Lower leg skin (tissue), 4 donors: ENCODE results near the gene CHRND. TPM values are rescaled to one million over a fixed set of nuclear protein-coding genes. Genes with fewer than 3 reads are reported as not detected.

ENCODE experiments used
- DNase-seq, 2 donors: peaks; one replicate each; pipeline ENCODE4 v3.0.0-alpha.2; 2019; ENCODE audit warnings: low spot score in 2 of 2
- H3K4me3 ChIP-seq: fragments of 200-600 bp; sonication (generic); 2 replicates; pipeline ENCODE4 v1.5.1; 2017; ENCODE audit warnings: mild to moderate bottlenecking, low read depth; ENCODE audit not compliant: poor library complexity, severe bottlenecking
- POLR2A ChIP-seq, 2 donors: fragments of 450-650 bp; IDR thresholded peaks; one replicate each; pipeline ENCODE4 v1.6.1; 2016 to 2017; ENCODE audit warnings: antibody characterized with exemption in 2 of 2, mild to moderate bottlenecking in 1 of 2, moderate library complexity in 1 of 2
- WGBS, 2 donors: methylation state at CpG; one replicate each; pipeline ENCODE4 v1.1.5; 2018; 5-methylcytosine and 5-hydroxymethylcytosine counted together
- intact Hi-C: fragments of 100-400 bp; cut with DNase I; formaldehyde crosslinking; loops from one replicate; pipeline ENCODE4 v1.15.0; 2023; ENCODE audit warnings: low total_unique reads
- total RNA-seq, 4 donors: library from RNA; depleted of rRNA; stranded (reverse); fragments of >200 nt; gene quantifications; one replicate each; pipeline ENCODE4 v1.1.0, GENCODE V29; 2016
- TF ChIP-seq, protein P1 (sequence below), 3 donors: fragments of 450-650 bp; IDR thresholded peaks; one replicate each; pipeline ENCODE4 v1.5.1; 2016; ENCODE audit warnings: antibody characterized with exemption in 3 of 3, mild to moderate bottlenecking in 3 of 3, moderate library complexity in 2 of 3

The CHRND gene
- total RNA-seq, 4 donors from 2014 or later, result not detected

- 84 to 94% methylated on average over 11 to 12 of the region's 12 CpGs for WGBS, 2 donors
- no peak overlapping the region for H3K4me3 ChIP-seq
- intact Hi-C loops, result no loop called here
- TF ChIP-seq, protein P1, sequence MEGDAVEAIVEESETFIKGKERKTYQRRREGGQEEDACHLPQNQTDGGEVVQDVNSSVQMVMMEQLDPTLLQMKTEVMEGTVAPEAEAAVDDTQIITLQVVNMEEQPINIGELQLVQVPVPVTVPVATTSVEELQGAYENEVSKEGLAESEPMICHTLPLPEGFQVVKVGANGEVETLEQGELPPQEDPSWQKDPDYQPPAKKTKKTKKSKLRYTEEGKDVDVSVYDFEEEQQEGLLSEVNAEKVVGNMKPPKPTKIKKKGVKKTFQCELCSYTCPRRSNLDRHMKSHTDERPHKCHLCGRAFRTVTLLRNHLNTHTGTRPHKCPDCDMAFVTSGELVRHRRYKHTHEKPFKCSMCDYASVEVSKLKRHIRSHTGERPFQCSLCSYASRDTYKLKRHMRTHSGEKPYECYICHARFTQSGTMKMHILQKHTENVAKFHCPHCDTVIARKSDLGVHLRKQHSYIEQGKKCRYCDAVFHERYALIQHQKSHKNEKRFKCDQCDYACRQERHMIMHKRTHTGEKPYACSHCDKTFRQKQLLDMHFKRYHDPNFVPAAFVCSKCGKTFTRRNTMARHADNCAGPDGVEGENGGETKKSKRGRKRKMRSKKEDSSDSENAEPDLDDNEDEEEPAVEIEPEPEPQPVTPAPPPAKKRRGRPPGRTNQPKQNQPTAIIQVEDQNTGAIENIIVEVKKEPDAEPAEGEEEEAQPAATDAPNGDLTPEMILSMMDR (IDR thresholded peaks at IDR 0.05), result no peak
- no peak for TF ChIP-seq POLR2A (IDR thresholded peaks at IDR 0.05)
- DNase-seq, result no peak
These were observed 34.7 kb upstream of the CHRND start for GRCh38 chr2:232491139-232491780.

GRCh38 chr2:232492236-232492848 is 33.6 kb upstream of the CHRND start:
- intact Hi-C loops, result no loop called here
- no peak for TF ChIP-seq POLR2A (IDR thresholded peaks at IDR 0.05)

GRCh38 chr2:232492963-232493700 is 32.8 kb upstream of the CHRND start:
- 86% methylated on average over 18 to 23 of the region's 24 CpGs for WGBS, 2 donors
- intact Hi-C loops, result no loop called here
- H3K4me3 ChIP-seq, result no peak overlapping the region
- no peak for TF ChIP-seq POLR2A (IDR thresholded peaks at IDR 0.05)
- TF ChIP-seq, protein P1 (IDR thresholded peaks at IDR 0.05), result no peak
- no peak for DNase-seq

More at GRCh38 chr2:232492236-232492848, 33.6 kb upstream of the CHRND start:
- H3K4me3 ChIP-seq, result no peak overlapping the region
- WGBS, 2 donors, result 60 to 71% methylated on average over 8 of the region's 8 CpGs
- DNase-seq, result no peak

- 76 to 82% methylated on average over 10 of the region's 10 CpGs for WGBS, 2 donors
- TF ChIP-seq POLR2A (IDR thresholded peaks at IDR 0.05), result no peak
- TF ChIP-seq, protein P1 (IDR thresholded peaks at IDR 0.05), result no peak
- H3K4me3 ChIP-seq, result no peak overlapping the region
- intact Hi-C loops, result no loop called here
- no peak for DNase-seq
These were observed 32.1 kb upstream of the CHRND start for GRCh38 chr2:232493701-232494474.

- 82 to 89% methylated on average over 2 to 5 of the region's 5 CpGs for WGBS, 2 donors
- intact Hi-C loops, result no loop called here
- no peak overlapping the region for H3K4me3 ChIP-seq
- TF ChIP-seq, protein P1 (IDR thresholded peaks at IDR 0.05), result no peak
- TF ChIP-seq POLR2A (IDR thresholded peaks at IDR 0.05), result no peak
- no peak for DNase-seq
These were observed 31.4 kb upstream of the CHRND start for GRCh38 chr2:232494542-232494941.
